HFF-Myc (cell line): ENCODE data around the gene ZFY.

Experiments used
- DNase-seq: peaks from one replicate; pipeline ENCODE4 v3.0.0-alpha.2; 2011; ENCODE audit warnings: low read depth; ENCODE audit errors: extremely low read depth
- H3K4me3 ChIP-seq: replicated peaks from 2 replicates; pipeline ENCODE4 v1.5.1; 2011; ENCODE audit warnings: low read depth, mild to moderate bottlenecking, control low read depth, low read length
- TF ChIP-seq, protein P1 (sequence below): IDR thresholded peaks from 2 replicates; pipeline ENCODE4 v1.5.1; 2012; ENCODE audit warnings: mild to moderate bottlenecking, low read depth, low read length, control low read depth; ENCODE audit errors: missing control alignments

The ZFY gene

DNA sequence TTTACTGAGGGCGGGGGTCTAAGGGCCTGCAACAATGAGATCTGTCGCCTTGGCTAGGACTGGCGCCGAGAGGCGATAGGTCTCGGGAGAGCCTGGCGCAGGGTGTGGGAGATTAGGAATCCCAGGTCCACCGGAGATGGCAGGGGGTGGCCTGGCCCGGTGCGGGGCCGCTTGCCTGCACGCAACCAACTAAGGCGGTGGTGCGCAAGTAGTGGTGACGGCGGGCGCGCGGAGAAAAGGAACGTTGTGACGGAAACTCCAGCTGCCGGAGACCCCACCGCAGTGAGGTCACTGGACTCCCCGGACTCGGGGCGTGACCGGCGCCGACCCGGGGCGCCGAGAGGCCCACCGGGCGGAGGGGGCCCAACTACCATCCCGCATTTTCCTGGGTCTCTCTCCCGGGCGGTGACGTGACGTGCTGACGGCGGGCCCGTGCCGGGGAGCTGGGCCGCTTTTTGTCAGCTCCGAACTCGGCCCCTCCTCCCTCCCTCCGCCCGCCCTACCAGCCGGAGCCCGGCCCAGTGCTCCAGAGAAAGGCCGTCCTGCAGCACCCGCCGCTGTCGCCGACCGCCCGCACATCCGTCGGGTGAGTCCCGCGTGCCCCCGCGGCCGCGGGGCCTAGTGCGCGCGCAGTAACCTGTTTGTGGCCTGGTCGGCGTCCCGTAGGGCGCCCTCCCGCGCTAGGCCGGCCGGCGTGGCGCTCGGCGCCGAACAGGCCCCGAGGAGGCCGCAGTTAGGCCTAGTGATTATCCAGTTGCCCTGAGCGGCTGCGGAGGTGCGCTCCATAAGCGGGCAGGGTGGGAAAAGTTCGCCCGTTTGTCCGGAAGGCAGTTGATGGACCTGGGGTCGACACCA lies at the start of gene ZFY:
Gene ZFY (plus strand): TSS at position 521 of the 855 bp plus-strand sequence. CDS start 18,556 bp downstream, outside the sequence.
- TF ChIP-seq, protein P1, sequence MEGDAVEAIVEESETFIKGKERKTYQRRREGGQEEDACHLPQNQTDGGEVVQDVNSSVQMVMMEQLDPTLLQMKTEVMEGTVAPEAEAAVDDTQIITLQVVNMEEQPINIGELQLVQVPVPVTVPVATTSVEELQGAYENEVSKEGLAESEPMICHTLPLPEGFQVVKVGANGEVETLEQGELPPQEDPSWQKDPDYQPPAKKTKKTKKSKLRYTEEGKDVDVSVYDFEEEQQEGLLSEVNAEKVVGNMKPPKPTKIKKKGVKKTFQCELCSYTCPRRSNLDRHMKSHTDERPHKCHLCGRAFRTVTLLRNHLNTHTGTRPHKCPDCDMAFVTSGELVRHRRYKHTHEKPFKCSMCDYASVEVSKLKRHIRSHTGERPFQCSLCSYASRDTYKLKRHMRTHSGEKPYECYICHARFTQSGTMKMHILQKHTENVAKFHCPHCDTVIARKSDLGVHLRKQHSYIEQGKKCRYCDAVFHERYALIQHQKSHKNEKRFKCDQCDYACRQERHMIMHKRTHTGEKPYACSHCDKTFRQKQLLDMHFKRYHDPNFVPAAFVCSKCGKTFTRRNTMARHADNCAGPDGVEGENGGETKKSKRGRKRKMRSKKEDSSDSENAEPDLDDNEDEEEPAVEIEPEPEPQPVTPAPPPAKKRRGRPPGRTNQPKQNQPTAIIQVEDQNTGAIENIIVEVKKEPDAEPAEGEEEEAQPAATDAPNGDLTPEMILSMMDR: no peak
- no peak for DNase-seq
- peak within 1 kb of the TSS; percentile 61 for H3K4me3 ChIP-seq

DNA sequence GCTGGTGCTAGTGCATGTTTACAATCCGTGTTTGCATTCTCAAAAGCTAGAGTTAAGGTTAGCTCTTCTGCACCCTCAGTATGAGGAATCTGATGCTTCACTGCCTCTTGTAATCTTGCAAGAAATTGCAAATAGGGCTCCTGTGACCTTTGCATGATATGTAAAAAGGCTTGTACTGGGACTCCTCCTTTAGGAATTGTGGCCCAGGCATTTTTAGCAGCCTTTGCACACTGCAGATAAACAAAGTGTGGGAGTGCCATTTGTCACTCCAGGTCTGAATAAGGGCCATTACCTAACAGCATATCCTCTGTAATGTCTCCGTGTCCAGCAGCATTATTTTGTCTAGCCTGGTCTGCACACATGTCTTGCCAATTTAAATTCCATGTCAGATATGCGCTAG lies 49.3 kb upstream of the ZFY start:
- DNase-seq: no peak
- no peak overlapping the region for H3K4me3 ChIP-seq
- TF ChIP-seq, protein P1: no peak

DNA sequence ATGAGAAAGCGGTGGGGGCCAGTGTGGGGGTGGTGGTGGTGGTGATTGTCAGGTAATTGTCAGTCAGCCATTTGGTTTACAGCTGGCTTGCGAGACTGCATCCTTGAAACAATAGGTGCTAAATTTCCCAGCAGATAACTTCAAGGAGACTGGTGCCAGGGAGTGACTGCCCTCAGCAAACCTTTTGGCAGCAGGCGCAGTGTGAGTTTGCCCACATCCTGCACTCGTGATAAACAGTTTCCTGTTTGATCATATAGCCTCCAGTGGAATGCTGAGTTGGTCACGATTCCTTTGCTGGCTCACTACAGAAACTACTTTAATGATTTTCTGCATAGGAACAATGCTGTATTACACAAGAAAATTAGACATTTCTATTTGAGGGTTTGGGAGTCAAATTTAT lies 47.8 kb upstream of the ZFY start:
- H3K4me3 ChIP-seq: no peak overlapping the region
- DNase-seq: peak; percentile 48
- TF ChIP-seq, protein P1: no peak

DNA sequence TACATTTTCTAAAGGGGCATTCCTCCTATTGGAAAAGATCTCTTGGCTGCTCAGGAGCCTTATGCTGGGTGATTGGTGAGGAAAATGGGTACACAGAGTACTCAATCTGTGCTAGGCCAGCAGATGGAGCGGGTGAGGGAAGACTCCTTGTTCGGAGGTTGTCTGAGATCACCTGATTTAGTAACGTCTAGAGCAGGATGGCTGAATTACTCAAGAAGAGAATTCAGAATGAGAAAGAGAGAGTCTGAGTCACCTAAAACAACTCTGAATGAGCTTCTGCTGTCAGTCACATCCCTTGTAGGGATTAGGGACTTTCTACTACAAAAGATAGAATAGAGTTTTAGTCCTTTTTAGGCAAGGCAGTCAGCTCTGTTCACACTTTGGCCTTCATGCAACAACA lies 47.2 kb upstream of the ZFY start:
- TF ChIP-seq, protein P1: no peak
- H3K4me3 ChIP-seq: no peak overlapping the region
- no peak for DNase-seq

DNA sequence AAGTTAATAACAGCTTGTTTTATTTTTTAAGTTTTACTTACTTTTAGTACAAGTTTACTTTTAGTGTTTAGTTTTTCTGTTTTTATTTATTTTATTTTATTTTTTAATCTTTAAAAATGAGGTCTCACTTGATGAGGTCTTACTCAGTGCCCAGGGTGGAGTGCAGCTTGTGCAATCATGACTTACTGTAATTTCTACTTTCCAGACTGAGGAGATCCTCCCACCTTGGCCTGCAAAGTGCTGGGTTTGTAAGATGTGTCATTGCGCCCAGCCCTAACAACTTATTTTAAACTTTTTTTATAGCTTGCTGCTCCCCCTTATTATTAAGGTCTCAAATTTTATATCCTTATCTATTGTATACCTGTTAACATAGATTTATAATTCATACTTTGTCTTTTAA lies 41.7 kb upstream of the ZFY start:
- DNase-seq: no peak
- TF ChIP-seq, protein P1: no peak
- no peak overlapping the region for H3K4me3 ChIP-seq

DNA sequence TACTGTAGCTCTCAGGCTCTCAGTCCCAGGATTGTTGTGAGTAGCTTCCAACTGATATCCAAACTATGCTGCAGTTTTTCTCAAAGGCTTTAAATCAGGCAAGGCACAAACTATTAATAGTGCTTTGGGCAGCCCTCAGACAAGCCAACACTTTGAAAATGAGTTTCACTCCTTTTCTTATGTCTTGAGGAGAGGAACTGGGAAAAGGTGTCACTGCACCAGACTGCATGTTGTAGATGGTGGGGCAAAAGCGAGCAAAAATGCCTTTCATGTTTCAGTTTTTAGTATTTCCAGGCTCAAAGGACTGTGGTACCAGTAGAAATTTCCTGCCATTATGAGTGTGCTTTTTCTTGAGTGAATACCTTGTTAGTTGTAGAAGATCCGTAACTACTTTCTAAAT lies 39.1 kb upstream of the ZFY start:
- DNase-seq: no peak
- TF ChIP-seq, protein P1: no peak
- H3K4me3 ChIP-seq: no peak overlapping the region
